ENCODE measurements around the gene CAST. TPM values are rescaled to one million over a fixed set of nuclear protein-coding genes. Genes with fewer than 3 reads are reported as not detected.

The CAST gene
- total RNA-seq, 2 experiments from 2014 or later = 124 to 131 TPM

DNA sequence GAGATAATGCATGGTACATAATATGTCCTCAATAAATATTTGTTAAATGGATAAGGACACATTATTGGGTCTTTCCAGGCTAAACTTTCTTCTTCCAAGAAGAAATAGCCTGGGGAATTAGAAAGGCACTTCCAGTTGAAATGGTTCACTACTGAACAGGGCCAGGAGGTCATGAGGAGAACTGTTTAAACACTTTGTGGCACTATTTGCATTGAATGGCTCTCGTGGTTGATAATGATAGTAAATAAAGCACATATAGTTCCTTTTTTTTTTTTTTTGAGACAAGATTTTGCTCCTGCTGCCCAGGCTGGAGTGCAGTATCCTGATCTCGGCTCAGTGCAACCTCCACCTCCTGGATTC, 19.9 kb upstream of the CAST start:
- no peak for ATAC-seq
- CTCF ChIA-PET = no interaction called here
- no peak overlapping the region for H3K4me3 Mint-ChIP-seq

GRCh38 chr5:96645091-96645490, 17.1 kb upstream of the CAST start:
- CTCF ChIA-PET = no interaction called here
- Mint-ChIP-seq H3K27me3 (peaks cover 1% of the 10 kb centered on the region), H3K36me3 (ENCODE audit: low read depth) (no peaks in the 10 kb centered on the region)

More for the DNA sequence above, 19.9 kb upstream of the CAST start:
- H3K36me3 Mint-ChIP-seq (ENCODE audit: low read depth) = no peaks in the 10 kb centered on the region
- no peaks in the 10 kb centered on the region for H3K9me3 Mint-ChIP-seq
- POLR2A ChIA-PET = no interaction called here
- TF ChIP-seq, protein P1, sequence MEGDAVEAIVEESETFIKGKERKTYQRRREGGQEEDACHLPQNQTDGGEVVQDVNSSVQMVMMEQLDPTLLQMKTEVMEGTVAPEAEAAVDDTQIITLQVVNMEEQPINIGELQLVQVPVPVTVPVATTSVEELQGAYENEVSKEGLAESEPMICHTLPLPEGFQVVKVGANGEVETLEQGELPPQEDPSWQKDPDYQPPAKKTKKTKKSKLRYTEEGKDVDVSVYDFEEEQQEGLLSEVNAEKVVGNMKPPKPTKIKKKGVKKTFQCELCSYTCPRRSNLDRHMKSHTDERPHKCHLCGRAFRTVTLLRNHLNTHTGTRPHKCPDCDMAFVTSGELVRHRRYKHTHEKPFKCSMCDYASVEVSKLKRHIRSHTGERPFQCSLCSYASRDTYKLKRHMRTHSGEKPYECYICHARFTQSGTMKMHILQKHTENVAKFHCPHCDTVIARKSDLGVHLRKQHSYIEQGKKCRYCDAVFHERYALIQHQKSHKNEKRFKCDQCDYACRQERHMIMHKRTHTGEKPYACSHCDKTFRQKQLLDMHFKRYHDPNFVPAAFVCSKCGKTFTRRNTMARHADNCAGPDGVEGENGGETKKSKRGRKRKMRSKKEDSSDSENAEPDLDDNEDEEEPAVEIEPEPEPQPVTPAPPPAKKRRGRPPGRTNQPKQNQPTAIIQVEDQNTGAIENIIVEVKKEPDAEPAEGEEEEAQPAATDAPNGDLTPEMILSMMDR (IDR thresholded peaks at IDR 0.05) = no peak
- intact Hi-C loops (cut with micrococcal nuclease) = no loop called here
- no peak overlapping the region for H3K27ac Mint-ChIP-seq
- H3K27me3 Mint-ChIP-seq = no peaks in the 10 kb centered on the region
- DNase-seq = no peak
- no peaks in the 10 kb centered on the region for H3K4me1 Mint-ChIP-seq (ENCODE audit: low read depth)

DNA sequence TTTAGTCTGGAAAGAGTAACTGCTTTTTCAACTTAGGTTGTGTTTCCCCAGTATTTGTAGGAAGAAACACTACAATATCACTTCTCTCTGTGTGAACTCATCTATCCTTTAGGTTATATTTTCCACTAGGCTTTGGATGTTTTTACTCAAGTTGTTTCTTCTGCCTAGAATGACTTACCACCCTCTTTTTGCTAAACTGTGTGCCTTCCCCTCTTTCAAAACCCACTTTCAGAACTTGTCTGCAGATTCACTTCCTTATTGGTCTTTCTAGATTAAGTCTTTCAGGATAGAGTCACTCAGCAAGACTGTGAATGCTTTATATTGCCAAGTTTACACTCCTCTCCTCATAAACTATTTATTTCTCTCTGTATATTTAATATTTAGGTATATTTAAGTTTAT, 14.2 kb upstream of the CAST start:
- H3K9me3 Mint-ChIP-seq = no peaks in the 10 kb centered on the region
- no peak for ATAC-seq
- peaks cover 4% of the 10 kb centered on the region for H3K4me1 Mint-ChIP-seq (ENCODE audit: low read depth)
- intact Hi-C loops (cut with micrococcal nuclease) = no loop called here
- H3K27ac Mint-ChIP-seq = no peak overlapping the region
- H3K36me3 Mint-ChIP-seq (ENCODE audit: low read depth) = no peaks in the 10 kb centered on the region
- ChIA-PET POLR2A (no interaction called here), CTCF (interaction anchor here (0.7 kb wide), 1 partner anchor 34 kb away, joined by 3 read pairs; no protein-coding TSS in a partner anchor)
- no peak for DNase-seq
- peaks cover 7% of the 10 kb centered on the region for H3K27me3 Mint-ChIP-seq
- no peak overlapping the region for H3K4me3 Mint-ChIP-seq
- TF ChIP-seq, protein P1 (IDR thresholded peaks at IDR 0.05) = no peak

More at GRCh38 chr5:96645091-96645490, 17.1 kb upstream of the CAST start:
- ATAC-seq (no peak), DNase-seq (no peak)
- no peak overlapping the region for H3K27ac Mint-ChIP-seq
- no peak overlapping the region for H3K4me3 Mint-ChIP-seq
- TF ChIP-seq, protein P1 (IDR thresholded peaks at IDR 0.05) = no peak
- peaks cover 4% of the 10 kb centered on the region for H3K4me1 Mint-ChIP-seq (ENCODE audit: low read depth)
- intact Hi-C loops (cut with micrococcal nuclease) = no loop called here
- POLR2A ChIA-PET = no interaction called here
- no peaks in the 10 kb centered on the region for H3K9me3 Mint-ChIP-seq

DNA sequence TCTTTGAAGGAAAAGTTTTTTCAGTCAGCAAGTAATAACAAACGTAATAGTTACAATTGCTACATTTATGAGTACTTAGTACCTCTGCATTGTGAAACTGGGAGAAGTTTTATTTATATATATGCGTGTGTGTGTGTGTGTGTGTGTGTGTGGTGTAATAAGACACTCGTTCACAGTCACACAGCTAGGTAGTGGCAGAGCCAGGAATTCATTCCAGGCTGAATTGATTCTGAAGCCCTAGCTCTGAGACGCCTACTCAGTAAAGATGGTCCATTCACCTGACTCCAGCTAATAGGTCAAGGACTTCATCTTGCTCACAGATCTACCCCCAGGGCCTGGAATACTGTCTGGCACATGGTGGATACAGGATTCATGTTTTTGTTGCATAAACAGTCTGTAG, 13.6 kb upstream of the CAST start:
- ATAC-seq (no peak), DNase-seq (no peak)
- intact Hi-C loops (cut with micrococcal nuclease) = no loop called here
- H3K4me1 Mint-ChIP-seq (ENCODE audit: low read depth) = peaks cover 4% of the 10 kb centered on the region
- no peaks in the 10 kb centered on the region for H3K9me3 Mint-ChIP-seq
- no peak overlapping the region for H3K27ac Mint-ChIP-seq
- no peaks in the 10 kb centered on the region for H3K36me3 Mint-ChIP-seq (ENCODE audit: low read depth)
- TF ChIP-seq, protein P1 (IDR thresholded peaks at IDR 0.05) = no peak
- ChIA-PET CTCF (no interaction called here), POLR2A (no interaction called here)
- no peak overlapping the region for H3K4me3 Mint-ChIP-seq
- H3K27me3 Mint-ChIP-seq = peaks cover 7% of the 10 kb centered on the region

GRCh38 chr5:96649251-96649662, 12.9 kb upstream of the CAST start:
- H3K4me3 Mint-ChIP-seq = no peak overlapping the region
- ChIA-PET POLR2A (no interaction called here), CTCF (no interaction called here)
- TF ChIP-seq, protein P1 (IDR thresholded peaks at IDR 0.05) = no peak
- H3K36me3 Mint-ChIP-seq (ENCODE audit: low read depth) = no peaks in the 10 kb centered on the region
- DNase-seq = no peak
- no peaks in the 10 kb centered on the region for H3K9me3 Mint-ChIP-seq
- H3K27ac Mint-ChIP-seq = no peak overlapping the region
- intact Hi-C loops (cut with micrococcal nuclease) = no loop called here
- no peak for ATAC-seq
- peaks cover 7% of the 10 kb centered on the region for H3K27me3 Mint-ChIP-seq
- H3K4me1 Mint-ChIP-seq (ENCODE audit: low read depth) = peaks cover 6% of the 10 kb centered on the region
